HG02571 (cell line): ENCODE results near the gene KLB.

Source experiments
- ATAC-seq: cut with Tn5 transposase; IDR thresholded peaks from one replicate; pipeline ENCODE4 v1.9.1; 2021; ENCODE audit warnings: mild to moderate bottlenecking, moderate library complexity; ENCODE audit not compliant: unreplicated experiment

The KLB gene

GRCh38 chr4:39458505-39459300 is 52.0 kb downstream of the KLB start, which contains the start of the genes LIAS and RPL9:
LIAS (plus strand) TSS chr4:39459056; CDS start chr4:39459118, 62 bp downstream.
RPL9 (minus strand) TSS chr4:39458922; CDS start chr4:39458439, 483 bp downstream.
- peak; percentile 85 for ATAC-seq

- ATAC-seq: no peak
Observed at GRCh38 chr4:39464886-39465501, 58.3 kb downstream of the KLB start.

DNA sequence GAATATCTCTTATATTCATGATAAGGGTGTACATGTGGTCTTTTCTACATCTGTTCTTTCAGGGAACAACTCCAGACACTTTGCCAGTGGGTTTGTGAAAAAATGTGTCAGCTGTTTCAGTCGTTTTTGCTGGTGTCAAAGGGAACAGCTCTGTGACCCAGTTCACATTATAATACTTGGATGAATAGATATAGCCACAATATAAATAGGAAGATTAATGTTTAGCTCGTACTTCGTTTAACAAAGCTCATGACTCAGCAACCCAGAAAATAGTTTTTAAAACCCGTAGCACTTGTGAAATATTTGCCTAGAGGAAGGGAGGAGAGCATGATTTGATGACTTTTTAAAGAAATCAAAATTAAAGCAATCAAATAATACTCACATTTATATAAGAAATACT is 60.0 kb downstream of the KLB start:
- ATAC-seq: no peak

GRCh38 chr4:39467464-39467863 is 60.7 kb downstream of the KLB start:
- no peak for ATAC-seq

GRCh38 chr4:39469429-39470077 is 62.8 kb downstream of the KLB start:
- ATAC-seq: peak; percentile 80

- ATAC-seq: no peak
Observed at GRCh38 chr4:39470402-39470801, 63.7 kb downstream of the KLB start.

DNA sequence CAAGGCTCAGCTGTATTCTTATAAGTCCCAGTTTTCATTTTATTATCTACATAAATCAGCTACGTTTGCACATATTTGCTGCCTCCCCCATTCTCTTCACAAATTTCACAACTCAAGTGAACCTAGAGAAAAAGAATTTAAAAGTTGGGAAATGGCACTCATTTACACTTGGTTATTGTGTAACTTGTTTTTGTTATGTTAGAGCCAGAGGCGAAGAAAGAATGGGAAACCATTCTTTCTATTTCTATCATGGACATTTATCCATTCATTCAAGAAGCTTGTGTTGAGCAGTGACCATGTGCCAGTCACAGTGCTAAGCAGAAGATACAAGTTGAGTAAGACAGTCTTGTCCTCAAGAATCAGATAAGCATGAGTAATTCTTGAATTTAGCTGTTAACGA is 65.7 kb downstream of the KLB start:
- no peak for ATAC-seq

DNA sequence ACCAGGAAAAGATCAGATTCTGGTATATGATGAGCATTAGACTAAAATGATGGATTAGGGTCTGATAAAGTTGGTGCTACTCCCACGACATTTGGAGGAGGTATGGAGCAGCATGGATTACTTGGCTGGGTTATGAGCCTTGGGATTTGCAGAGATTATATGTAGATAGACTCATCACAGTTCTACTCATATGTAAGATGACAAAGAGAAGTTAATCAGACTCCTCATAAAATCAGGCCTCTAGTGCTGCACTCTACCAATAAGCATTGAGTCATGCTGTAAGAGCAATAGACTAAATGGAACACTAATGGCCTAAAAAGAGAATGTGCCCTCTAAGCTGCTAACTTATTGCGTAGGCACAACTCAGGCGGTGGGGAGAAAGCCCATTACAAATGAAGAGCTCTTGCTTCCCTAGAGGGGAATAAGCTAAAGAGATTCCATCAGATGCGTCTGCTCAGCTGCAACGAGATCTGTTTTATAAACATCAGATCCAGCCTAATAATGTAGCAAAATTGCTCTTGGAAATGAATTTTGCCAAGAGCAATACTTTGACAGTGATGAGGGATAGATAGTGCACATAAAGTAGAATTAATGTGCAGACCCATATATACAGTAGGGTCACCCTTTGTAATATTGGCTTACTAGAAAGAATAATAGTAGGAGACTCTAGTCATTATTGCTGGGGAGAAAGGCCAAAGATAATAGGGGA is 69.6 kb downstream of the KLB start:
- no peak for ATAC-seq

- no peak for ATAC-seq
Observed at GRCh38 chr4:39480251-39480650, 73.5 kb downstream of the KLB start.

DNA sequence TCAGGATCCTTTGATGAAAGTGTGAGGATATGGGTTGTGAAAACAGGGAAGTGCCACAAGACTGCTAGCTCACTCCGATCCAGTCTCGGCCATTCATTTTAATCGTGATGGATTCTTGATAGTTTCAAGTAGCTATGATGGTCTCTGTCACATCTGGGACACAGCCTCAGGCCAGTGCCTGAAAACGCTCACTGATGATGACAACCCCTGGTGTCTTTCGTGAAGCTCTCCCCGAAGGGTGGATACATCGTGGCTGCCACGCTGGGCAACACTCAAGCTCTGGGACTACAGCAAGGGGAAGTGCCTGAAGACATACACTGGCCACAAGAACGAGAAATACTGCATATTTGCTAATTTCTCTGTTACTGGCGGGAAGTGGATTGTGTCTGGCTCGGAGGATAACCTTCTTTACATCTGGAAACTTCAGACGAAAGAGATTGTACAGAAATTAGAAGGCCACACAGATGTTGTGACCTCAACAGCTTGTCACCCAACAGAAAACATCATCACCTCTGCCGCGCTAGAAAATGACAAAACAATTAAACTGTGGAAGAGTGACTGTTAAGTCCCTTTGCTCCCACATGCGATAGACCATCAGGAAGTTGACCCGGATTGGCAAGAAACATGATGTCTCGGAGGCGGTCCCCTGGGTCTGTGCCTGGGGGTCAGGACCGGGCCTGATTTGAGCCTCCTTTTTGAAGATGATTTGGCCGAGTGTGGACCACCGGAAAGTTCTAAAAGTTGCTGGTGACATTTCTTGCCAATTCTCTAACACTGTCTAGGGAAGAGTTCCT is 74.4 kb downstream of the KLB start:
- ATAC-seq: no peak

GRCh38 chr4:39484582-39485272 is 78.0 kb downstream of the KLB start:
- no peak for ATAC-seq

- no peak for ATAC-seq
Observed at GRCh38 chr4:39486221-39486804, 79.6 kb downstream of the KLB start.

DNA sequence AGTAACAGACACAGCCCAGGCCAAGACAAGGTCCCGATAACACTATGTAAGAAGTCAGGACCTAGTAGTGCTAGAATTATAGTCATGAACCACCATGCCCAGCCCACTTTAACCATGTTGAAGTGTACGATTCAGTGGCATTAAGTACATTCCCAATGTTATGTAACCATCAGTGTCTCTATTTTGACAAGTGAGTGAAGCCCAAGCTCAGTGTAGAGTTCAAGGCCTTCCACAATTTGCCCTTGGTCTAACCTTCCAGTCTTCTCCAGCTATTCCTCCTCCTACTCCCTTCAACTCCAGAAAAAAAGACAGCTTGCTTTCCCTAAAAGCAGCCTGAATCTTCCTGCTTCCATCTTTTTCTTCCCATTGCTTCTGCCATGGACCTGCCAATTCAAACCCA is 83.6 kb downstream of the KLB start:
- ATAC-seq: no peak

DNA sequence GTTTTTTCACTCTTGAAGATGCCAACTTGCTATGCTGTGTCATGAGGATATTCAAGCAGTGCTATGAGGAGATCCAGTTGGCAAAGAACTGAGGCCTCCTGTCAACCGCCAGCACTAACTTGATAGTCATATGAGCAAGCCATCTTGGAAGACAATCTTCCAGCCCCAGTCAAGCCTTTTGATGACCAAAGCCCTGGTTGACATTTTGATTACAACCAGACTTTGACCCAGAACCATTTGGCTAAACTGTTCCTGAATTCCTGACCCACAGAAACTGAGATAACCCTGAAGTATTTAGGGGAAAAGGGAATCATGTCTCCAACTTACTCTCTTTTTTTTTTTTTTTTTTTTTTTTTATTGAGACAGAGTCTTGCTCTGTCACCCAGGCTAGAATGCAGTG is 87.6 kb downstream of the KLB start:
- no peak for ATAC-seq

DNA sequence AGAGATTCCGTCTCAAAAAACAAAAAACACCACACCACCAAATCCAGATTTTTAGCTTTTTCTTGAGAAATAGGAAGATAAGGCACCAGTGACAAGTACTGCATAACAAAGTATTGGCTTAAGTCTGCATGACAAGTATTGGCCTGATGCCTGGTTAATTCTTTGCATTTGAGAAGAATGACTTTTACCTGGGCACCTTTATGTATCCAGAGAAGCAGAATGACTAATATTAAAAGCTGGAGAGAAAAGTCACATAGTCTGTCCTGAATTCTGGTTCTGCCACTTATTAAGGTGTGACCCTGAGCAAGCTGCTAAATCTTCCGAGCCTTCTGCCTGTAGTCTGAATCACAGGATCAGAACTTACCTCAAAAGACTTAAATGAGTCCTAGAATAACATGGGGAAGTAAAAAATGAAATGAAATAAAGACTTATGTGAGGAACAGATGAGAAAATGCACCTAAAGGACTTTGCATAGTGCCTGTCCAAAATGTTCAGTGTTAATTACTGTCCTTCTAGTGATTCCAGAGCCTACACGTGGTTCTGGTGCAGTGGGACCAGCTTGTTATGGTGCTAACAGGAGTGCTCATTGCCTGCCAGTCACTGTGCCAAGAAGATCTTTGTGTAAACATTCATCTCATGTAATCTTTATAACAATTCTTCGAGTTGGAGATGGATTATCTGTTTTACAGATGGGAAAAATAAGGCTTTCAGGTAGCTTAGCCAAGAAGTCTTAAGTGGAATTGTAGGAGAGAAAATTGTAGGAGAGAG is 88.9 kb downstream of the KLB start:
- ATAC-seq: no peak

DNA sequence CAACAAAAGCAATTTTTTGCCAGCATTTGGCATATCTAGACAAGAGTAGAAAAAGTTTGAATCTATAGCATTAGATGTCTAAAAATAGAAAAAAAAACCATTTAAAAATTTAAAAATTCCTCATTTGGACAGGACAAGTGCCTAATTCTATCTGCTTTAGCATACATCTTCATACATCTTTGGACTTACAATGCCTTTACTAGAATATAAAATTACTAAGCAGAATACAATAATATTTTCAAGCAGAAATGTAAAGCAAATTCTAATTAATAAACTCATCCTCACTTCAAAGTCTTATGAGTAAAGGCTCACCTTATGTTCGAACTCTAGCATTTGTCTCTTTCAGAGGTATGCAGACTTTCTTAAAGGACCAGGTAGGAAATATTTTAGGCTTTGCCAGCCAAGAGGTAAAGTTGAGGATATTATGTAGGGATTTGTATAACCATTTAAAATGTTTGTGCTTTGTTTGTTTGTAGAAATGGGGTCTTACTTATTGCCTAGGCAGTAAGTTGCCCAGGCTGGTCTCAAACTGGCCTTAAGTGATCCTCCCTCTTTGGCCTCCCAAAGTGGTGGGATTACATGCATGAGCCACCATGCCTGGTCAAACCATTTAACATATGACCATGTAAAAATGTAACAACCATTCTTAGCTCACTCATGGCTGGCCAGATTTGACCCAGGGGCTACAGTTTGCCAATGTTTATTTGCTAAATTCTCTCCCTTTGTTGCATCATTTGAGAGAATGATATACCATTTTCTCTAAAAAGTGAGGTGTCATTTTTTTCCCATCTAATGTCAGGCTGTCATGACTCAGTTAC is 91.4 kb downstream of the KLB start:
- ATAC-seq: no peak

DNA sequence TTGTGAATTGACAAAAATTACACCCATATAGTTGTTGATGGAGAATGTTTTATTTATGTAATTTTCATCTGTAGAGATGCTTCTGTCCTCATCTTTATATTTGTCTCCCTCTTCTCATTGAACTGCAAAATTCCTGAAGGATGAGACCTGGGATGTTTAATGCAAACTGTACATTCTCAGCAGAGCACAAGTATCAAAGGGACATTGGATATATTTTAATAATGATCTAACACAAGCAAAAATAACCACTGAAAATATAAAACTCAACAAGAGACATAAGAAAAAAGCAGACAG is 91.9 kb downstream of the KLB start:
- no peak for ATAC-seq
